ENCODE measurements around the gene ELF5. TPM values are rescaled to one million over a fixed set of nuclear protein-coding genes. Genes with fewer than 3 reads are reported as not detected.

Gene ELF5
- total and polyA plus RNA-seq, 2 donors (not counting 1 experiment from before 2014, with no cell fraction given): not detected

- H3K36me3 ChIP-seq (replicated peaks in 1 of 2; ENCODE audit: control extremely low read depth in 1 of 2, control insufficient read depth in 1 of 2, extremely low read depth in 1 of 2, insufficient read depth in 2 of 2, low read length in 1 of 2): no peaks in the 10 kb centered on the region
- Mint-ChIP-seq H3K27me3 (peaks cover 9% of the 10 kb centered on the region), H3K27ac (no peak overlapping the region), H3K9me3 (ENCODE audit: insufficient read depth) (no peaks in the 10 kb centered on the region), H3K4me1 (peaks cover 2% of the 10 kb centered on the region), H3K4me3 (no peak overlapping the region)
- no peak overlapping the region for H3K4me3 ChIP-seq (ENCODE audit: control extremely low read depth in 1 of 5, extremely low read depth in 1 of 5, insufficient read depth in 1 of 5, low read depth in 2 of 5, low read length in 4 of 5)
- TF ChIP-seq CTCF (IDR thresholded peaks at IDR 0.05) (no peak), EZH2 (IDR thresholded peaks at IDR 0.05; ENCODE audit: borderline replicate concordance, insufficient read depth, low read depth, low read length, poor library complexity, severe bottlenecking) (no peak)
- no peaks in the 10 kb centered on the region for H3K79me2 ChIP-seq (ENCODE audit: control insufficient read depth, insufficient read depth, low read length)
- no peak overlapping the region for H3K27ac ChIP-seq (ENCODE audit: low read length in 2 of 2)
- no peaks in the 10 kb centered on the region for H3K9me3 ChIP-seq (ENCODE audit: control extremely low read depth in 1 of 3, control insufficient read depth in 2 of 3, insufficient read depth in 1 of 3, low read length in 2 of 3)
- no peak overlapping the region for H2AFZ ChIP-seq (ENCODE audit: insufficient read depth, low read depth, low read length, poor library complexity, severe bottlenecking)
- H3K4me2 ChIP-seq (replicated peaks; ENCODE audit: low read depth, low read length, poor library complexity, severe bottlenecking): no peak overlapping the region
- DNase-seq: no peak
- POLR2A ChIA-PET: no interaction called here
- no peaks in the 10 kb centered on the region for H3K4me1 ChIP-seq (ENCODE audit: control insufficient read depth in 2 of 2, insufficient read depth in 2 of 2, low read length in 2 of 2)
- ATAC-seq (ENCODE audit: low read depth): no peak
- CTCF ChIA-PET: interaction anchor here (1.6 to 1.7 kb wide), 2 partner anchors 10 to 61 kb away, joined by 4 to 6 read pairs; no protein-coding TSS in a partner anchor
- no peaks in the 10 kb centered on the region for H4K20me1 ChIP-seq (ENCODE audit: control insufficient read depth, insufficient read depth, low read length, poor library complexity, severe bottlenecking)
- peaks cover 0 to 4% (median 0%) of the 10 kb centered on the region in 4 experiments for H3K27me3 ChIP-seq (replicated peaks in 1 of 4; ENCODE audit: control extremely low read depth in 1 of 4, control insufficient read depth in 3 of 4, insufficient read depth in 4 of 4, low read length in 3 of 4)
- 89% methylated on average over 10 of the region's 12 CpGs for WGBS (ENCODE audit: insufficient coverage)
- H3K9ac ChIP-seq (ENCODE audit: low read length): no peak overlapping the region
- intact Hi-C loops (cut with micrococcal nuclease): no loop called here
These were observed 11.1 kb upstream of the ELF5 start for GRCh38 chr11:34524696-34525095.

GRCh38 chr11:34523053-34523452 is 9.5 kb upstream of the ELF5 start:
- H3K4me3 ChIP-seq (ENCODE audit: control extremely low read depth in 1 of 5, extremely low read depth in 1 of 5, insufficient read depth in 1 of 5, low read depth in 2 of 5, low read length in 4 of 5): no peak overlapping the region
- DNase-seq: no peak
- no peak overlapping the region for H3K4me2 ChIP-seq (replicated peaks; ENCODE audit: low read depth, low read length, poor library complexity, severe bottlenecking)
- intact Hi-C loops (cut with micrococcal nuclease): no loop called here
- no peak for ATAC-seq (ENCODE audit: low read depth)
- H3K4me1 ChIP-seq (ENCODE audit: control insufficient read depth in 2 of 2, insufficient read depth in 2 of 2, low read length in 2 of 2): no peaks in the 10 kb centered on the region
- no peaks in the 10 kb centered on the region for H3K9me3 Mint-ChIP-seq (ENCODE audit: insufficient read depth)
- H3K27ac Mint-ChIP-seq: no peak overlapping the region
- ChIA-PET POLR2A (no interaction called here), CTCF (interaction anchor here (1.6 to 1.7 kb wide), 2 partner anchors 9 to 63 kb away, joined by 4 to 6 read pairs; no protein-coding TSS in a partner anchor)
- no peak overlapping the region for H3K4me3 Mint-ChIP-seq
- no peaks in the 10 kb centered on the region for H4K20me1 ChIP-seq (ENCODE audit: control insufficient read depth, insufficient read depth, low read length, poor library complexity, severe bottlenecking)
- H3K27me3 ChIP-seq (replicated peaks in 1 of 4; ENCODE audit: control extremely low read depth in 1 of 4, control insufficient read depth in 3 of 4, insufficient read depth in 4 of 4, low read length in 3 of 4): peaks cover 0 to under 1% (median 0%) of the 10 kb centered on the region in 4 experiments
- no peaks in the 10 kb centered on the region for H3K9me3 ChIP-seq (ENCODE audit: control extremely low read depth in 1 of 3, control insufficient read depth in 2 of 3, insufficient read depth in 1 of 3, low read length in 2 of 3)
- peaks cover 2% of the 10 kb centered on the region for H3K4me1 Mint-ChIP-seq
- H3K36me3 ChIP-seq (replicated peaks in 1 of 2; ENCODE audit: control extremely low read depth in 1 of 2, control insufficient read depth in 1 of 2, extremely low read depth in 1 of 2, insufficient read depth in 2 of 2, low read length in 1 of 2): no peaks in the 10 kb centered on the region
- no peak overlapping the region for H2AFZ ChIP-seq (ENCODE audit: insufficient read depth, low read depth, low read length, poor library complexity, severe bottlenecking)
- H3K27me3 Mint-ChIP-seq: peaks cover 10% of the 10 kb centered on the region
- WGBS (ENCODE audit: insufficient coverage): 100% methylated on average over 2 of the region's 3 CpGs
- no peak overlapping the region for H3K9ac ChIP-seq (ENCODE audit: low read length)
- H3K27ac ChIP-seq (ENCODE audit: low read length in 2 of 2): no peak overlapping the region
- TF ChIP-seq EZH2 (IDR thresholded peaks at IDR 0.05; ENCODE audit: borderline replicate concordance, insufficient read depth, low read depth, low read length, poor library complexity, severe bottlenecking) (no peak), CTCF (IDR thresholded peaks at IDR 0.05) (no peak)
- H3K79me2 ChIP-seq (ENCODE audit: control insufficient read depth, insufficient read depth, low read length): no peaks in the 10 kb centered on the region
